Testis (tissue), 3 donors: Measurements from ENCODE around the gene SLC25A25. TPM values are rescaled to one million over a fixed set of nuclear protein-coding genes. Genes with fewer than 3 reads are reported as not detected.
"Not testable (repeated sequence)": the region's sequence is repeated elsewhere in the genome, so short reads cannot be mapped to it uniquely, and the experiment has no call there.

ENCODE experiments used
- DNase-seq: peaks from one replicate; pipeline ENCODE4 v3.0.0-alpha.2; 2019
- H3K27ac ChIP-seq, 2 donors: fragments of 200-600 bp; sonication (generic); one replicate each; pipeline ENCODE4 v1.5.1; 2019
- H3K27me3 ChIP-seq: fragments of 200-600 bp; sonication (generic); one replicate; pipeline ENCODE4 v1.5.1; 2019
- H3K36me3 ChIP-seq: fragments of 200-600 bp; sonication (generic); one replicate; pipeline ENCODE4 v1.5.1; 2017; ENCODE audit warnings: low read depth; ENCODE audit errors: missing control alignments
- H3K4me1 ChIP-seq: fragments of 200-600 bp; sonication (generic); one replicate; pipeline ENCODE4 v1.5.1; 2019
- H3K4me3 ChIP-seq, 2 donors: fragments of 200-600 bp; sonication (generic); one replicate each; pipeline ENCODE4 v1.5.1; 2017 to 2019
- H3K9me3 ChIP-seq: fragments of 200-600 bp; sonication (generic); one replicate; pipeline ENCODE4 v1.5.1; 2017
- POLR2A ChIP-seq: fragments of 450-650 bp; IDR thresholded peaks from one replicate; pipeline ENCODE4 v1.6.1; 2017; ENCODE audit warnings: antibody characterized with exemption, mild to moderate bottlenecking, moderate library complexity
- WGBS, 2 donors: methylation state at CpG; one replicate each; pipeline ENCODE4 v1.1.5; 2018; 5-methylcytosine and 5-hydroxymethylcytosine counted together
- intact Hi-C: fragments of 100-400 bp; cut with DNase I; formaldehyde crosslinking; loops from one replicate; pipeline ENCODE4 v1.15.1; 2023; ENCODE audit warnings: low total_unique reads
- polyA plus RNA-seq: library from polyadenylated mRNA; stranded (reverse); fragments of 350-450 nt; fragmentation: Illumina TruSeq; extraction: RNeasy Lipid Tissue Mini Kit (QIAGEN cat#74804); gene quantifications from one replicate; pipeline ENCODE4 v1.2.3, GENCODE V29; 2014; ENCODE audit warnings: low read depth, low replicate concordance; ENCODE audit not compliant: insufficient read depth
- total RNA-seq, 2 donors: library from RNA; depleted of rRNA; stranded (reverse); fragments of >200 nt; gene quantifications; one replicate each; pipeline ENCODE4 v1.2.3, GENCODE V29; 2016
- TF ChIP-seq, protein P1 (sequence below), 3 experiments: fragments of 450-650 bp in 2 of 3; fragments of 200-600 bp in 1 of 3; sonication (generic) in 1 of 3; IDR thresholded peaks; one replicate each; pipeline ENCODE4 v1.5.1; 2016 to 2019; ENCODE audit warnings: antibody characterized with exemption in 3 of 3, mild to moderate bottlenecking in 2 of 3, moderate library complexity in 1 of 3

SLC25A25 gene
- total and polyA plus RNA-seq, 3 donors from 2014 or later = 15.0 to 21.1 (median 19.1) TPM

DNA sequence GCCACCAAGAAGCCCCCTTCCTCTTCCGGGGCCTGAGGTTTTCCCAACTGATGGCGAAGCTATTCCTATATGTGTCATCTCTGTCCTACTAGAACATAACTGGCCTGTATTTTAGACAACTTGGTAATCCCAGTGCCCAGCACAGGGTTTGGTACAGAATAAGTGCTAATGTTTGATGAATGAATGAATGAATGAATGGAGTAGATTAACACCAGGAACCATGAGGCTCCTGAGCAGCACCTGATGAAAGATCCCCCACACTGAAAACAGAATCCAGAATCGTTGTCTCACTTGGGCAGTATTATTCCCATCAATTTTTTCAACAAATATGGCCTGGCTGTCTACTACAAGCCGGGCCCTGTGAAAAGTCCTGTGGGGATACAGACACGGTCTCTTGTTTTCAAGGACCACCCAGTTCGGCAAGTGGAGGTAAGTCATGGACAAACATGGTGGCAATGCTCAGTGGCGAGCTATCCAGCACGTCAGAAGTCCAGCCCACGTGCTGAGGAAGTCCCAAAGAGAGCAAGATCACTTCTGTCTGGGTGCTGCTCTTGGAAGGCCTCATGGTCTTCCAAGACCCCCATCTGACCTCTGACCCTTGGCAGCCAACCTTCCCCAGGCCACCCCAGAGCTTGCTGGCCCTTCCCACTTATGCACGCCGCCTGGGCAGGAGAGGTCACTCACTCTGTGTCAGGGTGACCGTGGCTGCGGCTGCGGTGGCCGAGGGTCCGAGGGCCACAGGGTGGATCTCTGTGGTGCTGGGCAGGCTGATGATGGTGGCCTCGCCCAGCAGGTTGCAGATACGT is 1.9 kb upstream of the SLC25A25 start:
- H3K9me3 ChIP-seq = no peaks in the 10 kb centered on the region
- no peaks in the 10 kb centered on the region for H3K27me3 ChIP-seq
- peak overlapping the region in 1 of 2 donors; percentile 100 for H3K27ac ChIP-seq
- H3K36me3 ChIP-seq = no peaks in the 10 kb centered on the region
- TF ChIP-seq, protein P1, sequence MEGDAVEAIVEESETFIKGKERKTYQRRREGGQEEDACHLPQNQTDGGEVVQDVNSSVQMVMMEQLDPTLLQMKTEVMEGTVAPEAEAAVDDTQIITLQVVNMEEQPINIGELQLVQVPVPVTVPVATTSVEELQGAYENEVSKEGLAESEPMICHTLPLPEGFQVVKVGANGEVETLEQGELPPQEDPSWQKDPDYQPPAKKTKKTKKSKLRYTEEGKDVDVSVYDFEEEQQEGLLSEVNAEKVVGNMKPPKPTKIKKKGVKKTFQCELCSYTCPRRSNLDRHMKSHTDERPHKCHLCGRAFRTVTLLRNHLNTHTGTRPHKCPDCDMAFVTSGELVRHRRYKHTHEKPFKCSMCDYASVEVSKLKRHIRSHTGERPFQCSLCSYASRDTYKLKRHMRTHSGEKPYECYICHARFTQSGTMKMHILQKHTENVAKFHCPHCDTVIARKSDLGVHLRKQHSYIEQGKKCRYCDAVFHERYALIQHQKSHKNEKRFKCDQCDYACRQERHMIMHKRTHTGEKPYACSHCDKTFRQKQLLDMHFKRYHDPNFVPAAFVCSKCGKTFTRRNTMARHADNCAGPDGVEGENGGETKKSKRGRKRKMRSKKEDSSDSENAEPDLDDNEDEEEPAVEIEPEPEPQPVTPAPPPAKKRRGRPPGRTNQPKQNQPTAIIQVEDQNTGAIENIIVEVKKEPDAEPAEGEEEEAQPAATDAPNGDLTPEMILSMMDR (IDR thresholded peaks at IDR 0.05) = no peak
- TF ChIP-seq POLR2A = no peak
- 57 to 73% methylated on average over 9 to 17 of the region's 18 CpGs for WGBS, 2 donors
- intact Hi-C loops = no loop called here
- peak overlapping the region in 1 of 2 donors; percentile 85 for H3K4me3 ChIP-seq
- no peak for DNase-seq
- H3K4me1 ChIP-seq = peaks cover 20% of the 10 kb centered on the region

DNA sequence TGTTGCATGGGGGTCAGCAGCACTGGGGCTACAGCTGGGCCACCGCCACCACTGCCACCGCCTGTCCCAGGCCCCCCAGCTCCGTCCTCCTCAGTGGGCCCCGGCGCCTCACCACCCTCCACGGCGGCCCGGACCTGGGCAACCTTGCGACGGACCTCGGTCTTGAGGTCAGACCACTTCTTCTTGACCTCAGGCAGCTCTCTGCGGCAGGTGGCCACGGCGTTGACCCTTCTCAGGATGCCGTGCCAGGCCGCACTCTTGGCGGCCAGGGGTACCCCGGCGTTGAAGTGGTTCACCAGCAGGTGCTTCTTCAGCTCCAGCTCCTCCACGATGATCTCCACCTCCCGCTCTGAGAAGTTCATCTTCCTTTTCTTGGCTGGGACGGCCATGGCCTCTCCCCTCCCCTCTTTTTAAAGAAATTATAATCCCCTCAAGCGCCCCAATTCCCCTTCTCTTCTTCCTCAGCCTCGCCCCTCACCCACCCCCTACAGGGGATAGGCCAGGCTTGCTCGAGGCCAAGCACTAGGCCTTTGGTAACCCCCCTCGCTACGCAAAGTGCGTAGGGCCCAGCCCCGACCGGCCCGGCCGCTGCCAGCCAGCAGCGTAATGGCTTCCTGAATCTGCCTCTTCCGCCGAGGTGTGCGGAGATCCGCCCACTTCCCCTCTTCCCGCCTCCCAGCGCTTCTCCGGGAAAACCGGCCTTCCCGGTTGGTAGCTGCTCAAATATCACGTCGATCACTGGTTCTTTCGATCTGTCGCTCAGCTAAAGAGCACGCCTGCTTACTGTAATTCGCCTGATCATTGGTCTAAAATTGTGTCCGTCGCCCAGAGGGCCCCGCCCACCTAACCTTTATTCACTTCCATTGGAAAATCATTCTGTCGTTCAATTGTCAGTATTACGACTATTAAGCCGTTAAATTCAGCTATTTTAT is 1.1 kb upstream of the SLC25A25 start, which contains the start of gene NAIF1:
NAIF1 (minus strand) TSS at position 608 of the 932 bp plus-strand sequence; CDS start at position 389, 219 bp downstream.
- WGBS, 2 donors = 23 to 37% methylated on average over 44 to 54 of the region's 54 CpGs
- Histone ChIP-seq H3K4me3 (peak within 1 kb of the TSS; percentile 85 to 90), H3K36me3 (no peaks in the 10 kb centered on the region), H3K4me1 (peaks cover 28% of the 10 kb centered on the region), H3K27me3 (no peaks in the 10 kb centered on the region), H3K9me3 (no peaks in the 10 kb centered on the region), H3K27ac (peak within 1 kb of the TSS; percentile 82 to 100)
- intact Hi-C loops = no loop called here
- TF ChIP-seq POLR2A = no peak
- TF ChIP-seq, protein P1 (IDR thresholded peaks at IDR 0.05) = no peak
- DNase-seq = peak; percentile 99

DNA sequence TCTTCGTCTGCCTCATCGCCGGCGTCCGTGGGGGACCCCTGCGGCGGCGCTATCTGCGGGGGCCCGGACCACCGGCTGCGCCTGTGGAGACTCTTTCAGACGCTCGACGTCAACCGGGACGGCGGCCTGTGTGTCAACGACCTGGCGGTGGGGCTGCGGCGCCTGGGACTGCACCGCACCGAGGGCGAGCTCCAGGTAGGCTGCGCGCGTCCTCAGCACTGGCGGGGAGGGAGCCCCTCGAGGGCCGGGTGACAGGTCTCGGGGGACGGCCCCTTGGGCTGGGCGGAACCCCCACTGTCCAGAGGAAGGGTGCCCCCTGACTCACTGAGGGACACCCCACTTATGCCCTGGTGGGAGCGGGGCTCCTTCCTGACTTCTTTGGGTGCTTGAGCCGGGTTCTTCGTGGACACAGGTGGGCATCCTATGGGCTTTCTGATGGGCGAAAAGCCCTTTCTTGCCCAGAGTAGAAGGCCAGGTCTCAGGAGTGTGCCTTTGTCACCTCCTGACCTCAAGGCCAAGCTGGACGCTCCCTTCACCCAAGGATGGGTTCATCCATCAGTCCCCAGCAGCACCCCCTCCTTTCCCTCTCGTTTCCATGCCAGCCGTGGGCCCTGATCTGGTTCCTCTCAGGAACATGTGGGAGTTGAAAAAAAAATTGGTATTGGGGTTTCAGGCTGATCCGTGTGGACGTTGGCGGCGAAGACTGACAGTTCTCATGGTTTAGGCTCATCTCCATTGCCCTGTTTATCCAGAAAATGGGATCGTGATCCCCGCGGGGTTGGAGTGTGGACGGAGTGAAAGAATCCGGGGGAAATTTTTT is 564 bp downstream of the SLC25A25 start:
- no peaks in the 10 kb centered on the region for H3K9me3 ChIP-seq
- no peak for DNase-seq
- H3K27me3 ChIP-seq = no peaks in the 10 kb centered on the region
- H3K4me1 ChIP-seq = peaks cover 44% of the 10 kb centered on the region
- no peak for TF ChIP-seq POLR2A
- TF ChIP-seq, protein P1 (IDR thresholded peaks at IDR 0.05) = no peak
- H3K4me3 ChIP-seq = peak overlapping the region; percentile 85 to 90
- H3K27ac ChIP-seq = peak overlapping the region; percentile 81 to 94
- no peaks in the 10 kb centered on the region for H3K36me3 ChIP-seq
- intact Hi-C loops = no loop called here
- 1 to 3% methylated on average over 13 to 23 of the region's 50 CpGs for WGBS, 2 donors

DNA sequence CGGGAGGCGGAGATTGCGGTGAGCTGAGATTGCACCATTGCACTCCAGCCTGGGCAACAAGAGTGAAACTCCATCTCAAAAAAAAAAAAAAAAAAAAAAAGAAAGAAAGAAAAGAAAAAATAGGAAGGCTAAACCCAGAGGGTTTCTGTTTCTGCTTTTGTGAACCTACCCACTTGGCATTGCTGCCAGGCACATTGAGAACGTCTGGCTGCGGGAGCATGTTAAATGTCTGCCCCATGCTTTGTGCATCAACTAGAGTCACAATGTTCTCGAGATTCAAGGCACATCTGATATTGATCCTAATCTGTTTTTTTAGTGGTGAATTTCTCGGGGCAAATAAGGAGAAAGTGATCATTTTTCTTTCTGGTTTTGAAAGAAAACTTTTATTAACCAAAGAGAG is 2.8 kb downstream of the SLC25A25 start:
- no peak for TF ChIP-seq POLR2A
- TF ChIP-seq, protein P1 (IDR thresholded peaks at IDR 0.05) = no peak
- no peak for DNase-seq
- Histone ChIP-seq H3K27ac (peak overlapping the region in 1 of 2 donors; percentile 81), H3K36me3 (no peaks in the 10 kb centered on the region), H3K4me1 (peaks cover 43% of the 10 kb centered on the region), H3K9me3 (no peaks in the 10 kb centered on the region), H3K4me3 (no peak overlapping the region), H3K27me3 (no peaks in the 10 kb centered on the region)
- intact Hi-C loops = no loop called here
- 48 to 61% methylated on average over 7 of the region's 7 CpGs for WGBS, 2 donors

DNA sequence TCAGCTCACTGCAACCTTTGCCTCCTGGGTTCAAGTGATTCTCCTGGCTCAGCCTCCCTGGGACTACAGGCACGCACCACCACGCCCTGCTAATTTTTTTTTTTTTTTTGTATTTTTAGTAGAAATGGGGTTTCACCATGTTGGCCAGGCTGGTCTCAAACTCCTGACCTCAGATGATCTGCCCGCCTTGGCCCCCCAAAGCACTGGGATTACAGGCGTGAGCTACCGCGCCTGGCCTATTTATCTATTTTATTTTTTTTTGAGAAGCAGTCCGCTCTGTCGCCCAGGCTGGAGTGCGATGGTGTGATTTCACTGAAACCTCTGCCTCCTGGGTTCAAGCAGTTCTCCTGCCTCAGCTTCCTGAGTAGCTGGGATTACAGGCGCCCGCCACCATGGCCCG is 3.4 kb downstream of the SLC25A25 start:
- peaks cover 37% of the 10 kb centered on the region for H3K4me1 ChIP-seq
- peak overlapping the region; percentile 75 to 81 for H3K27ac ChIP-seq
- 80 to 89% methylated on average over 12 of the region's 12 CpGs for WGBS, 2 donors
- intact Hi-C loops, H3K9me3 ChIP-seq, H3K36me3 ChIP-seq, H3K27me3 ChIP-seq, H3K4me3 ChIP-seq, DNase-seq: not testable (repeated sequence)
